Right ventricle myocardium inferior (tissue), 1 donor: Measurements from ENCODE around the gene C1orf159. TPM values are rescaled to one million over a fixed set of nuclear protein-coding genes. Genes with fewer than 3 reads are reported as not detected.

Experiments
- ATAC-seq: fragments of 200-7000 bp; cut with Tn5 transposase; one replicate; pipeline ENCODE4 v1.9.1; 2020; ENCODE audit warnings: mild to moderate bottlenecking, moderate library complexity
- DNase-seq: peaks from one replicate; pipeline ENCODE4 v3.0.0; 2021; ENCODE audit errors: missing footprints
- intact Hi-C: fragments of 100-400 bp; cut with DNase I; formaldehyde crosslinking; loops from one replicate; pipeline ENCODE4 v1.11.0; 2022
- total RNA-seq: library from RNA; stranded (reverse); fragmentation: NEBNext Ultra II Directional; extraction: Animal tissue kit (Norgen Biotek cat#: 25700); gene quantifications from one replicate; pipeline ENCODE4 v1.2.1, GENCODE V29; 2021
- donor health status: DM: no; HTN: yes; CAD: no; lungs with severe emphysema.

Gene C1orf159
- total RNA-seq, 1 donor from 2014 or later = 2.9 TPM

DNA sequence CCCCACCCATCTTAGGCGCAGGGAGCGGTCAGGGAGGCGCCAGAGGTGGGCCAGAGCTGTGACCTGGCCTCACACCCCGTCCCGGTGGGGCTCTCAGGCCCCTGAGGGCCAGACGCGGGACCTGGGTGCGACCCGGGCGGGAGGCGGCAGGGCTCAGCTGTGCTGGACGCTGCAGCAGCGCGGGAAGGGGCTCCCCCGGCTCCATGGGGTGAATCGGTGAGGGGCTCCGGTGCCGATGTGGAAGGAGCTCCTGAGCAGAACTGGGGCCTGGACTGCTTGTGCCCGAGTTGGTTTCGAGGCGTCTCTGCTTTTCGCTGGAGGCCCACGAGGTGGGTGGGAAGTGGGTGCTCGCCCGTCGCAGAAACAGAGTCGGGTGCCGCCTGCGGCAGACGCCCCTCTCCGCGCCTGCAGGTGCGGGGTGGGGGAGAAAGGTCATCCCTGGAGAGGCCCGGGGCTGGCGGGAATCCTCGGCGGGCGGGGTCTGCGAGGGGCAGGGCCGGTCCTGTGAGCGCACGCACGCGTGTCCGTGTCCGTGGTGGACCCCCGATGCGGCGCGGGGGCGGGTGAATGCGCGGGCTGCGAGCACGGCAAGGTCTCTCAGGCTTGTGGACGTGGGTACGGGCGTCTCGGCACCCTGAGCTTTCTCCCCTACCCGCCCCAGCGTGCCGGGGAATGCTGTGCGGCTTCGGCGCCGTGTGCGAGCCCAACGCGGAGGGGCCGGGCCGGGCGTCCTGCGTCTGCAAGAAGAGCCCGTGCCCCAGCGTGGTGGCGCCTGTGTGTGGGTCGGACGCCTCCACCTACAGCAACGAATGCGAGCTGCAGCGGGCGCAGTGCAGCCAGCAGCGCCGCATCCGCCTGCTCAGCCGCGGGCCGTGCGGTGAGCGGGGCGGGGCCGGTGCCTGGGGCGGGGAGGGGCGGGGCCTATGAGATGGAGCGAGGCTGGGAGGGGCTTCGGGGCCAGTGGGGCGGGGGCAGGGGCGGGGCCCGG is 75.6 kb downstream of the C1orf159 start:
- intact Hi-C loops = no loop called here
- ATAC-seq (peak; percentile 78), DNase-seq (peak; percentile 88)

DNA sequence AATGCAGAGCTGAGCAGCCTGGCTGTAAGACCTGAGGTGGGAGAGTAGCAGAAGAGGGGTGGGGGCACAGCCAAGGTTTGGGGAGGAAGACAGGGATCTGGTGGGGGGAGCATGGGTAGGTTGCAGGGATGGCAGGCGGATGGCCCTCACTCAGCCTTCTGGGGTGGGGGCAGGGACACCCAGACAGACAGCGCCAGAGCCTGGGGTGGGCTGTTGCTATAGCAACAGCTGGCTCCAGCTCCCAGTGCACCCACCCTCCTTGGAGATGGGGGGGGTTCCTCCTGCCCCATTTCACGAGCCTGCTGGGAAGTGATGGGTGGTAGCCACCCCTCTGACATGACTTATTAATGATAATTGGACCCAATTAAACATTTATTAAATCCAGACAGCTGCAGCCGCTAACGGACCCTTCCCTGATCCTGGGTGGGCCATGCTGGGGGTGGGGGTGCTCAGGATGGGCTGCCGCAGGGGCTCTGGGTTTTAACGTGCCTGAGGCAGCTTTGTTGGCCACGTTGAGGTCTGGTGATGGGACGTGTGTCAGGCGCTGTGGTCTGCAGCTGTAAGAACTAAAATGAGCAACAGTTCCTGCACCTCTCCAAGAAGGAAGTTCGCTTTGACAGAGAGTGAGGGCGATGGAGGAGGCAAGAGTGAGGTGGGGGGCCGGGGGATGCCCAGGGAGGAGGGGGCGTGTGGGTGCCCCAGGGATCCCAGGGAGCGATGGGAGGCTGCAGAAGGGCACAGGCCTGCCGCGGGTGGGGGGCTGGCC is 76.6 kb downstream of the C1orf159 start:
- intact Hi-C loops = no loop called here
- DNase-seq = no peak
- ATAC-seq = no peak

DNA sequence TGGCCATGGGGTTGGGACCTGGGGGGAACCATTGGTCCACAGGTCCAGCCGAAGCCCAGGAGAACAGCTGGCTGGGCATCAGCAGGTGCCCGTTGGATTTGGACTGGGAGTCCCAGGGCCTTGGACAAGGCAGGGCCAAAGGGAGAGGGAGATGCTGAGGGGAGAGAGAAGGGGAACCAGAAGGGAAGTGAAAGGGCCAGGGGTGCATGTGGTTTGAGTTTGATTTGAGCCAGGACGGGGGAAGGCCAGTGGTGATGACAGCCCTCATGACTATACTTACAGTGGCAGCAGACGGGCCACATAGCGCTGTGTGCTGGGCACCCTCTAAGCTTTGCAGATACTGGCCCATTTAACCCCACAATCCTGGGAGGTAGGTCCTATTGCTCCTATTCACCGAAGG is 77.2 kb downstream of the C1orf159 start:
- ATAC-seq (no peak), DNase-seq (no peak)
- intact Hi-C loops = no loop called here

DNA sequence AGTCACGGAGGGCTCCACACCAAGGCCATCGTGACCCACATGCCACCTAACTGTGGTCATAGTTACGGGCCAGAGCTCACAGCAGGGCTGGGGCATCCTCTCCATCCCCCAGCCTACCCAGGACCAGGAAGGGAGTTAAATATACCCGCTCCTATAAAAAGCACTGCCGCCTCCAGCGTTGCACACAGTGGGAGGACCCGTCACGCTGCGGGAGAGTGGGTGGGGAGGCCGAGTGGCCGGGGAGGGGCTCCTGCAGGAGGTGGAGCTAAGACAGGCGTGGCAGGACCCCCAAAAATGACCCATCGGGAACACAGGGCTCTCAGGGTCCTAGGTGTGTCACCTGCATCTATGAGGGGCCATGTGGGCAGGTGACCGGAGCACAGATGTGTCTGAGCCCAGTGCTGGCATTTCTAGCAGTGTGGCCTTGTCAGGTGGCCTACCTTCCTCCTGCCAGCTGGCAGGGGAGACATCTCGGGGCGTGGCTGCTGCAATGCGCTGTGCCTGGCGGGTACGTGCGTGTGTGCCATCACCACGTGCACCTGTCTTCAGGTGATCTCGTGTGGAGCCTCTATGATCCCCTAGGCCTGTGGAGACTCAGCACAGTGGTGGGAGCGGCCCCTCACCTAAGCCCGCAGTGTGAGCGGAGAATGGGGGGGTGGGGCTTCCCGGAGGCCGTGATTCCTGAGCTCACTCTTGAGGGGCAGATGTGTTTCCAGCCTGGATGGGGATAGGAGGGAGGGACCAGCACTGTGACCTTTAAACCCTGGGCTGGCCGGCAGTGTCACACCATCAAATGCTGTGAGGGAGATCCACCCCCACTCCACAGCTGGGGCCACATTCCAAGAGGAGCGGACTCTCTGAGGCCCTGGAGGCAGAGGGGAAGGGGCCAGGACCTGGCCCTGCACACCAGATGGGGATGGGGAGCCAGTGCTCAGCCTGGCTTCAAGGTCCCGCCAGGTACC is 78.2 kb downstream of the C1orf159 start:
- DNase-seq (no peak), ATAC-seq (no peak)
- intact Hi-C loops = no loop called here

DNA sequence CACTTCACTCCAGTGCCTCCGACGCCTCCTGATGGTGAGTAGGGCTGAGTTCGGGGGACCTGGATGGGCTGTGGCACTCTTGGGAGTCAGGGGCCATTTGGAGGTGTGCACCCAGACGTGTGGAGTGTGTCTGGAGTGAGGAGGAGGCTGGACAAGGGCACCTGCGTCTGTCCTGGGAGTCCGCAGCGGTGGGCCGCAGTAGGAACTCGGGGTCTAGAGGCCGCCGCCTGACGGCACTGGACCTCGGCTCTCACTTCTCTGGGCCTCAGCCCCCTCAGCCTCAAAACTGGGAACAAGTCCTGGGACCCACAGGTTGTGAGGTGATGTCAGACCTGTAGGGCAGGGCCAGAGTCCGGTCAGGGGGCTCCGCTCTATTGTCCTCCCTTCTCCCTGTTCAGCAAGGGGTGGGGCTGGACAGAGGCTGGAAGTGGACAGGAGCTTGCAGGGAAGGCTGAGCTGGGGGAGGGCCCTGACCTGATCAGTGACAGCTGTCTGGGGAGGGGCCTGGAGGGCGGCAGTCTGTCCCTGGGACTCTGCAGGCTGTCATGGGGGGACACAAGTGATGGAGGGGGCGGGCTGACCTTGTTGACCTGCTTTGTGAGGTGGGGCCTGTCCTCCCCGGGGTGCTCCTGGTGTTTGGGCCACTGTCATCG is 80.5 kb downstream of the C1orf159 start:
- DNase-seq (no peak), ATAC-seq (no peak)
- intact Hi-C loops = no loop called here

DNA sequence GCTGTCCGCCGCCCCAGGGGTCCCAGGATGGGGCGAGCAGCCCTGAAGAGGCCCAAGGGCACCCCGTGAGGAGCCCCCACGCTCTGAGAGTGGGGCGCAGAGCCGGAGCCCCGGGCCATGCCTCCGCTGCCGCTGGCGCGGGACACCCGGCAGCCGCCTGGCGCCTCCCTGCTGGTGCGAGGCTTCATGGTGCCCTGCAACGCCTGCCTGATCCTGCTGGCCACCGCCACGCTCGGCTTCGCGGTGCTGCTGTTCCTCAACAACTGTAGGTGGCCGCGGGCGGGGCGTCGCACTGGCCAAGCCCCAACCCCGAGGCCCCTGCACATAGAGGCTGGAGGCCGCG is 81.5 kb downstream of the C1orf159 start:
- ATAC-seq (no peak), DNase-seq (no peak)
- intact Hi-C loops = no loop called here

DNA sequence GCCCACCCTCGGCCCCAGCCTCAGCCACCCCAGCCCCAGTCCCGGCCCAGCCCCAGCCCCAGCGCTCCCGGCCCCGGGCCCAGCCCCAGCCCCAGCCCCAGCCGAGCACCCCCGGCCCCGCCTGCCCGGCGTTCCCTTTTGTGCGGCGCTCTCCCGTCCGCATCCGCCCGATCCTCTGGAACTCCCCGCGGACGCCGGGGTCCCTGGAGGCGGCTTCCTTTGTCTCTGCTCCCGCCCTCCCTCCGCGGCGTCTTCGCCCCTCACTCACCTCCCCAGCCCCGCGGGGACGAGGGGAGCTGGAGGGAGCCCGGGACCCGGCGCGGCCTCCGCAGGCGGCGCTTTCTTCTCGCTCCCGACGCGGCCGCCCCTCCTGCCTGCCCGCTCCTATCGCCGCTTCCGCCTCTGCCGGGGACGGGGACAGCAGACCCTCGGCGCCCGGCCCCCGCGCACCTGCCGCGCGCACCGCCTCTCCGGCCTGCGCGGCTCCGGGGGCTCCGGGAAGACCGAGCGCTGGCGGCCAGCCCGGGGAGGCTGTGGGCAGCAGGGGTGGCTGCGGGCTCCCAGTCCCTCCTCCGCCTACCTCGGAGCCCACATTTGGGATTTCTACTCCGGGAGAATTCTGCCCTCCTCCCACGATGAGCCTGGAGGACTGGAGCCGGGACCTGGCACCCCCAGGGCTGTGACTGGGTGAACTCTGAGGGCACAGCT is 82.0 kb downstream of the C1orf159 start:
- intact Hi-C loops = no loop called here

DNA sequence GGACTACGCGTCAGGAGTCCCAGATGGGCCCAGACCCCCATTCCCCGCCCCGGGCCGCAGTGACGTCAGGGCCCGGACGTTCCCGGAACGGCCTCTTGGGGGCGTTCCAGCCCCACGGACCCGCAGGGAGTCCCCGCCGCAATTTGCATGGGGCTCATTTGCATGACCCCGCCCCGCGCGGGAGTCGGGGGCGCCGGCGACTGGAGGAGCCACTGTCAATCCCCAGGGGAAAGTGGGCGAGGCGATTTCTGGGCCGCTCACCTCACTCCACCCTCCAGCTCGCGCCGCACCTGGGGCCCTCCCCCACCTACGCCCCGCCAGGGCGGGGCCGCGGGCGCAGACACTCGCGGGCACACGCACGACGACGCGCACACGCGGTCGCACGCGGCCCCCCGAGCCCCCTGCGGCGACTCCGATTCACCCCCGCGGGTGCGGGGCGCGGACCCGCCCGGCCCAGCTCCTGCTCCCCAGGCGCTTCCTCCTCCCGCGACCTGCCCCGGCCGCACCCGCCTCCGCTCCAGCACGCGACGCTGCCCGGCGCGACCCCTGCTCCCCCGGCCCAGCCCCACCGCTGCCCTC is 82.8 kb downstream of the C1orf159 start:
- ATAC-seq = peak; percentile 79
- no peak for DNase-seq
- intact Hi-C loops = no loop called here

More for the DNA sequence above, 82.0 kb downstream of the C1orf159 start:
- no peak for ATAC-seq
- DNase-seq = no peak

DNA sequence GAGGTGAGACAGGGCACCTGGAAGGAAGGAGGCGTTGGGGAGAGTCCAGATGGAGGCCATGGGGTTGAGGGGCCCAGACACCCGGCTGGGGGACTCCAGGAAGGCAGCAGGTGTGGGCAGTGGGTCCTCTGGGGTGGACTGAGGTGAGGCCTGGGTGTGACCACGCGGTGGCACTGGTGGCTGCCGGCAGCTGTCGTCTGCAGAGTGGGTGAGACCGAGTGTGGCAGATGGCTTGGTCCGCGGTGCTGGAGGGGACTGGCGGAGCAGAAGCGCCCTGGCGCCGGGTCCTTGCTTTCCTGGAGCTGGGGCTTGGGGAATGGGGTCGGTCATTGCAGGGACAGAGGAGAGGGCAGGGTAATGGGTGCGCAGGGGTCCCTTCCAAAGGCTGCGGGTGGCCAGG is 83.5 kb downstream of the C1orf159 start:
- intact Hi-C loops = no loop called here
- ATAC-seq (peak; percentile 67), DNase-seq (no peak)

Other genes with a start within 250 kb of the C1orf159 start
- gene SAMD11, start 192.2 kb downstream of the C1orf159 start, total RNA-seq = 1.7 TPM
- gene NOC2L, start 156.8 kb downstream of the C1orf159 start, total RNA-seq = 41.7 TPM
- gene KLHL17, start 155.5 kb downstream of the C1orf159 start, total RNA-seq = 7.0 TPM
- not detected for gene PLEKHN1, start 149.6 kb downstream of the C1orf159 start, total RNA-seq
- 174 TPM for gene PERM1, start 134.0 kb downstream of the C1orf159 start, total RNA-seq
- gene HES4, start 116.0 kb downstream of the C1orf159 start, total RNA-seq = 36.7 TPM
- 19.2 TPM for gene ISG15, start 102.6 kb downstream of the C1orf159 start, total RNA-seq
- 14.1 TPM for gene AGRN, start 96.0 kb downstream of the C1orf159 start, total RNA-seq
- not detected for gene RNF223, start 41.8 kb downstream of the C1orf159 start, total RNA-seq
- gene TTLL10, start 57.8 kb upstream of the C1orf159 start, total RNA-seq = 0.24 TPM
- gene TNFRSF18, start 90.5 kb upstream of the C1orf159 start, total RNA-seq = not detected
- gene TNFRSF4, start 98.1 kb upstream of the C1orf159 start, total RNA-seq = 1.4 TPM
- gene SDF4, start 115.9 kb upstream of the C1orf159 start, total RNA-seq = 125 TPM
- 8.3 TPM for gene B3GALT6, start 116.1 kb upstream of the C1orf159 start, total RNA-seq
- gene C1QTNF12, start 130.6 kb upstream of the C1orf159 start, total RNA-seq = 0.57 TPM
- 40.0 TPM for gene UBE2J2, start 157.8 kb upstream of the C1orf159 start, total RNA-seq
- 3.0 TPM for gene SCNN1D, start 164.3 kb upstream of the C1orf159 start, total RNA-seq
- 57.3 TPM for gene ACAP3, start 191.8 kb upstream of the C1orf159 start, total RNA-seq
- gene PUSL1, start 192.5 kb upstream of the C1orf159 start, total RNA-seq = 10.3 TPM
- 75.7 TPM for gene INTS11, start 208.6 kb upstream of the C1orf159 start, total RNA-seq
- gene CPTP, start 208.7 kb upstream of the C1orf159 start, total RNA-seq = 119 TPM
- gene TAS1R3, start 215.2 kb upstream of the C1orf159 start, total RNA-seq = 0.51 TPM
- gene DVL1, start 233.3 kb upstream of the C1orf159 start, total RNA-seq = 119 TPM
- 21.8 TPM for gene MXRA8, start 242.5 kb upstream of the C1orf159 start, total RNA-seq